Measurements from ENCODE around the gene GPR82.

DNA sequence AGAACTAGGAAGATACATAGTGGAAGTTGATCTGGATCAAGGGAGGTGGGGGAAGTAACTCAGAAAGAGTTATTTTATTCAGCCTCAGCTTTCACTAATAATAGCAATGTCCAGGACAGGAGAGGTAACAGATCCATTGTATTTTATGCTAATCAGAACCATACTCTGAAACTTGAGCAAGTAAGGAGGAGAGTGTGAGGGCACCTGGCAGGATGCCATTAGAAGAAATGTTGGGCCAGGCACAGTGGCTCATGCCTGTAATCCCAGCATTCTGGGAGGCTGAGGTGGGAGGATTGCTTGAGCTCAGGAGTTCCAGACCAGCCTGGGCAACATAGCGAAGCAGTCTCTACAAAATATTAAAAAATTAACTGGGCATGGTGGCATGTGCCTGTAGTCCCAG, 18.9 kb upstream of the GPR82 start:
- TF ChIP-seq, protein P1, sequence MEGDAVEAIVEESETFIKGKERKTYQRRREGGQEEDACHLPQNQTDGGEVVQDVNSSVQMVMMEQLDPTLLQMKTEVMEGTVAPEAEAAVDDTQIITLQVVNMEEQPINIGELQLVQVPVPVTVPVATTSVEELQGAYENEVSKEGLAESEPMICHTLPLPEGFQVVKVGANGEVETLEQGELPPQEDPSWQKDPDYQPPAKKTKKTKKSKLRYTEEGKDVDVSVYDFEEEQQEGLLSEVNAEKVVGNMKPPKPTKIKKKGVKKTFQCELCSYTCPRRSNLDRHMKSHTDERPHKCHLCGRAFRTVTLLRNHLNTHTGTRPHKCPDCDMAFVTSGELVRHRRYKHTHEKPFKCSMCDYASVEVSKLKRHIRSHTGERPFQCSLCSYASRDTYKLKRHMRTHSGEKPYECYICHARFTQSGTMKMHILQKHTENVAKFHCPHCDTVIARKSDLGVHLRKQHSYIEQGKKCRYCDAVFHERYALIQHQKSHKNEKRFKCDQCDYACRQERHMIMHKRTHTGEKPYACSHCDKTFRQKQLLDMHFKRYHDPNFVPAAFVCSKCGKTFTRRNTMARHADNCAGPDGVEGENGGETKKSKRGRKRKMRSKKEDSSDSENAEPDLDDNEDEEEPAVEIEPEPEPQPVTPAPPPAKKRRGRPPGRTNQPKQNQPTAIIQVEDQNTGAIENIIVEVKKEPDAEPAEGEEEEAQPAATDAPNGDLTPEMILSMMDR (IDR thresholded peaks at IDR 0.05): no peak
- TF ChIP-seq POLR2AphosphoS5 (IDR thresholded peaks at IDR 0.05): no peak
- TF ChIP-seq POLR2A (IDR thresholded peaks at IDR 0.05): no peak
- TF ChIP-seq EP300 (IDR thresholded peaks at IDR 0.05): no peak
